Hematopoietic multipotent progenitor cell treated with erythropoietin and hydrocortisone succinate and interleukin-3 and kit ligand, for 6 days (in vitro differentiated cells): ENCODE data around the gene SYT17.

Experiments used
- DNase-seq: peaks from one replicate; pipeline ENCODE4 v3.0.0-alpha.2; 2015

The SYT17 gene

GRCh38 chr16:19308392-19308791, 140.4 kb downstream of the SYT17 start:
- no peak for DNase-seq

DNA sequence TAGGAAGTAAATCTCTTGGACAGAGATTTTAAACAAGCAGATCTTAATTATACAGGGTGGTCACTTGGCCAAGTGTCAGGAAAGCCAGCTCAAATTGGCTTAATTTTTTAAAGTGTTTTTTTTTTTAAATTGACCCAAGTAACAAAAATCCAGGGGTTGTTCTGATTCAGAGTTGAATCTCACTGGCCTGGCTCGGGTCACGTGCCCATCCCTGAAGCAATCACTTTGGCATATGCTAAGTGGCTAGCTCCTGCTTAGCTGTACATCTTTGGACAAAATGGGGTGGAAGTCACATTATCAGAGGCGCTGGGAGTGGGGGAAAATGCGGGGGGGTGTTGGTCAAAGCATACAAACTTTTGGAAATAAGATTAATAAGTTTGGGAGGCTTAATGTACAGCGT, 141.1 kb downstream of the SYT17 start:
- DNase-seq = no peak

DNA sequence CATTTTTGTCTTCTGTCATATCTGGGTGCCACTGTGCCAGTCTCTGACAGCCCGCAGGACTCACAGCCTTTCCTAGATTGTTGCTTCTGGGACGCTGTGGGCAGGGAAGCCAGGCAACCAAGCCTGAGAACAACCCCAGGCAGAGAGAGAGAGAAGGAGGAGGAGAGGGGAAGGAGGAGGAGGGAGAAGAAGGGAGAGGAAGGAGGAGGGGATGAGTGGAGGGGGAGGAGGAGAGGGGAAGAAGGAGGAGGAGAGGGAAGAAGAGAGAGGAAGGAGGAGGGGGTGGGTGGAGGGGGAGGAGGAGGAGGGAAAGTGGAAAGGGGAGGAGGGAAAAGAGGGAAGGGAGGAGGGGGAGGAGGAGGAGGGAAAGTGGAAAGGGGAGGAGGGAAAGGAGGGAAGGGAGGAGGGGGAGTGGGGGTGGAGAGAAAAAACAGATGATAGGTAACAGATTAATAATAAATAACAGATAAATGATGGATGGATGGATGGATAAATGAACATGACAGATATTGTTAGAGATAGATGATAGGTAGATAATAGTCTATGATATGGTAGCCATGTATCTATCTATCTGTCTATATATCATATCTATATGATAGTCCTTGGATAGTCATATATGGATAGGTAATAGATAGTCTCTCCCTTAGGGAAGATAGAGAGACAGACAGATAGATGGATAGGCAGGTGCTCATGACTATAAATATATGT, 146.8 kb downstream of the SYT17 start:
- DNase-seq = no peak

GRCh38 chr16:19315889-19316433, 147.9 kb downstream of the SYT17 start:
- DNase-seq = no peak

- DNase-seq = no peak
Observed at GRCh38 chr16:19316846-19317245, 148.8 kb downstream of the SYT17 start.
